GM12874 (cell line): Measurements from ENCODE around the gene ETV4.

ENCODE experiments used
- CTCF ChIP-seq: IDR thresholded peaks from 2 replicates; pipeline ENCODE4 v1.5.1; 2011; ENCODE audit warnings: low read depth, mild to moderate bottlenecking, control low read depth, low read length, moderate library complexity; ENCODE audit not compliant: insufficient read depth

The ETV4 gene

GRCh38 chr17:43570518-43570928 lies 24.4 kb upstream of the ETV4 start:
- TF ChIP-seq CTCF = no peak

DNA sequence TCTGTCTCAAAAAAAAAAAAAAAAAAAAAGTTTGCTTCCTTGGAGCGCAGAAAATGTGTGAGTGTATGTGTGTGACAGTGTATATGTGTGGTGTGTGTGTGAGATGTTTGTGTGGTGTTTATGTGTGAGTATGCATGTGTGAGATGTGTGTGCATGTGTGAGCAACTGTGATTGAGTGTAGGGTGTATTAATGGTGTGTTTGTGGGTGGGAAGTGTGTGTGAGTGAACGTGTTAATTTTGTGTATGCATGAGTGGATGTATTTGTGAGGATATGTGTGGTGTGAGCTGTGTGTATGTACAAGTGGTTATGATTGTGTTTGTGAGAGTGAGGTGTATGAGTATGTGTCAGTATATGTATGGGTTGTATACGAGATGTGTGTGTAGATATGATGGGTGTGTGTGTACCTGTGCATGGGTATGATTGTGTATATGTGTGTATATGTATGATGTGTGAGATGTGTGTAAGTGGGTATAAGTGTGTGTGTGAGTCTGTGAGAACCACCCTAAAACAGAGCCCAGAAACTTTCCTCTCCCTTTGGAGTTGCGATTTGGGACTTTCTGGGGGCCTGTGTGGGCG lies 22.5 kb upstream of the ETV4 start:
- no peak for TF ChIP-seq CTCF

DNA sequence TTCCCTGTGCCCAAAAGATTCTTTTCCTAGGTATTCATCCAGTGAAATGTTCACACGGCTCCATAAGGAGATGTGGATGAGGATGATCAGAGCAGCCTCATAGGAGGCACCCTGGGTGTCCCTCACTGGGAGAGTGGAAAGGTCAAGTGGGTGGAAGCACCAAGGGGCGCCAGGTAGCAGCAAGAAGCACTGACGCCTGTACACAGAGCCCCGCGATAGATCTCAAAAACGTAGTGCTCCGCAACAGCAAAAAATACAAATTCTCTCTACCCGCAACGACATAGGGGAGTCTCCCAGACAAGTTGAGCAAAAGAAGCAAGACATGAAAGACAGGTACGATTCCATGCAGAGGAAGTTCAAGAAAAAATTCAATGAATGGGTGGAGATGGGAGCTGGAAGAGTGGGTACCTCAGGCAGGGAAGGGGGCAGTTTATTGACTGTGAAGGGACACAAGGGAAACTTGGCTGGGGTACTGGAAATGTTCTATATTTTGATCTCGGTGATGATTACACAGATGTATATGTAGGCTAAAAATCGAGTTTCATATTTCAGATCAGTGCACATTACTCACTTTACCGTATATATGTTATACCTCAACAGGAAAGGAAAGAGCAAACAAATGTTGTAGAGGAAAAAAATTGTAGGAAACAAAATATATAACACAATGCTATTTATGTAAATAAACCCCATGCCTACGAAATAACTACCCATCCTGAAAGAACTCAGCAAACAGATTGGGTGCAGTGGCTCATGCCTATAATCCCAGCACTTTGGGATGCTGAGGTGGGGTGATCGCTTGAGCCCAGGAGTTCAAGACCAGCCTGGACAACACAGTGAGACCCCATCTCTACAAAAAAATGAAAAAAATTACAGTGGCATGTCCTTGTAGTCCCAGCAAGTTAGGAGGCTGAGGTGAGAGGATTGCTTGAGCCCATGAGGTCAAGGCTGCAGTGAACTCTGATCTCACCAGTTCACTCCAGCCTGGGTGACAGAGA lies 17.8 kb upstream of the ETV4 start:
- TF ChIP-seq CTCF = no peak

- TF ChIP-seq CTCF = no peak
These were observed 16.8 kb upstream of the ETV4 start for GRCh38 chr17:43562679-43563599.

DNA sequence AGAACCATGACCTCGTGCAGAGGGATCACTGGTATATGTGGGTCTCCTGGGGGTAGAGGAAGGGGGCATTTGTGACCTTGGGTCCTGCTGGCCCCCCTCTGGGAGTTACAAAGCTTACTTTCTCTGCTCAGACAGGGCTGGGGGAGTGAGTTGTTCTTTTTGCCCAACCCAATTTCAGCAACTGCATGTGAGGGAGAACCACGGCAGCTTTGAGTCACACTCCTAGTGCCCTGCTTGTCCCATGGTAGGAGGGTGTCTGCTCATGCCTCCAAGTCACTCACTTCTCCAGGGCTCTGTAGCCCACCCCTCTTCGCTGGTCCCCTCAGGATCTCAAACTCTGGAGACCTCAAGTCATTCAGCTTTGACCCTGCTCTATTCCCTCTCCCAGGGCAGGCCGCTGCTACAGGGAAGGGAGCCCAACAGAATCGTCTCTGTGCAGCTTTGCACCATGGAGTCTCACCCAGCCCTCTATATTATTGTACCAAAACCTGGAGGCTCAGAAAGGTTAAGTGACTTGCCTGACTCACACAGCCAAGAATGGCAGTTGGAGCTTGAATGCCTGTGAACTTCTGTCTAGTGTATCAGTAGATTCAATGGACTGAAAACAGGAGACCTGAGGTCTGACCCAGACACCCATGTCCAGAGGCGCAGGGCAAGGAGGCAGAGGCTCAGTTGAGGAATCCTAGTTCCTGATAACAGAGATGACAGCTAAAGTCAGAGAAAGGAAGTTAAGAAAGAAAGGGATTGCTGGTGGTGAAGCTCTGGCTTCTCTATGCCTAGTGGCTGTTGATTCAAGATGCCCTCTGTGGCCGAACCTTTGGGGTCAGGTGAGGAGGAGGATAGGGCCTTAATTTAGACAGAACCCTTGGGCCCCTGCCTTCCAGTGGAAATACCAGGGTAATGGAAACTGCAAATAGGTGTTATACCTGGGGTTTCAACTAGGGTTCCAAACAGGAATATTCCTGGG lies 14.6 kb upstream of the ETV4 start:
- no peak for TF ChIP-seq CTCF

GRCh38 chr17:43559161-43559816 lies 13.1 kb upstream of the ETV4 start:
- TF ChIP-seq CTCF = no peak
